HG02852 (cell line): ENCODE results near the gene SERPINB6.
"Not testable (repeated sequence)": the region's sequence is repeated elsewhere in the genome, so short reads cannot be mapped to it uniquely, and the experiment has no call there.

ENCODE experiments used
- ATAC-seq: cut with Tn5 transposase; IDR thresholded peaks from one replicate; pipeline ENCODE4 v1.9.1; 2021; ENCODE audit warnings: mild to moderate bottlenecking, moderate library complexity; ENCODE audit not compliant: unreplicated experiment

The SERPINB6 gene

GRCh38 chr6:2971420-2972218 lies at the start of gene SERPINB6:
Gene SERPINB6, minus strand, starts transcription at chr6:2971567. Its CDS starts 12,235 bp downstream, at chr6:2959332.
- no peak for ATAC-seq

- no peak for ATAC-seq
These were observed 48.5 kb upstream of the SERPINB6 start for GRCh38 chr6:3019749-3020320.

- ATAC-seq: no peak
These were observed 47.7 kb upstream of the SERPINB6 start for GRCh38 chr6:3019065-3019464.

- no peak for ATAC-seq
These were observed 45.9 kb upstream of the SERPINB6 start for GRCh38 chr6:3017304-3017703.

GRCh38 chr6:3016473-3017280 lies 45.3 kb upstream of the SERPINB6 start:
- ATAC-seq: no peak

DNA sequence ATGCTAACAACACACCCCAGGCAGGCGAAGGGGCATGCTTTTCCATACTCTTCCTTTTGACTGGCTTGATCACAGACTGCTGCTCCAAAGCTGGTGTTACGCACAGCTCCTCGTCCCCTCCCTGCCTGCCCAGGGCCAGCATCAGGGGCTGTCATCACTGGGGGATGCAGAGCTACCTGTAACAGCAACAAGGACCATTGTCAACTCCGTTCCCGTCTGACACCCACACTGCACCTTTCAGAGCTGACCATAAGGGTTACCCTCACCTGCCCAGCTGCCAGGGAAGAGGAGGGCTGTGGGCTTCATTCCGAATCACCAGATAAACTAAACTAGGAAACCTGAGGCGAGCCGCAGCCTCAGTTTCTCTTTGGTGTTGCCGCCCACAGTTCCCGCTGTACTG lies 43.8 kb upstream of the SERPINB6 start:
- ATAC-seq: no peak

GRCh38 chr6:3014675-3015066 lies 43.3 kb upstream of the SERPINB6 start:
- no peak for ATAC-seq

DNA sequence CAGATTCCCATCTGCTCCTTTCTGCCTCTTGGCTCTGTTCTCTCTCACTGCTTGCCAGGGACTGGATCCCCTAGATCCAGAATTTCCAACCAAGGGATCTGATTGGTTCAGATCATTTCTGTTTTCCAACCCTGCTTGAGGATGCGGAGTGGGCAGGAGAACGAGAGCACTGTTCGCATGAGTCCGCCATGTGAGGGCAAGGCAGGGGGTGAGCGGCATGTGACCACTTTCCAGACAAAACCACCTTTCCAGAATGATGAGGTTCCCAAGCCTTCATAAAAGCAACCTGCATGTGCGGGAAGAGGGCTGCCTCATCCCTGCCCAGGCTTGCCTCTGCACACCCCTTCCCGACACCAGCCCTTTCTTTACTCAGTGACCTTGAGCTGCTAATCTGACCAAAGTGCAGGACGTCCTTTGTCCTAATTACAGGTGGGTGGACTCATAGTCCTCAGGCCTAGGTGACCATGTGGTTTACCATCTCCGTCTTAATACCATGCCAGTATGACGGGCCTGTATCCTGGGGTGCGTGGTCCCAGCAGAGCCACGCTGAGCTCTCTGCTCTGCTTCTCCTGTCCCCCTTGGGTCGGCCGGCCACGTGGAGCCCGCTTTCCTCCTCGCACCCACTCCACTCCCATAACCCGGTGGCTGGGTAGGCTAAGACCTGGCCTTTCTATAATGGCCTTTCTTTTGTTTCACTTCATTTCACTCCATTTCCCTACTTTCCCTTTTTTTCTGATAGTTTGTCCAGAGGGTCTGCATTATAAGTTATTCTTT lies 42.7 kb upstream of the SERPINB6 start:
- ATAC-seq: no peak

GRCh38 chr6:3013486-3013885 lies 42.1 kb upstream of the SERPINB6 start:
- no peak for ATAC-seq

GRCh38 chr6:3011592-3011991 lies 40.2 kb upstream of the SERPINB6 start:
- no peak for ATAC-seq

GRCh38 chr6:3011158-3011557 lies 39.8 kb upstream of the SERPINB6 start:
- no peak for ATAC-seq

DNA sequence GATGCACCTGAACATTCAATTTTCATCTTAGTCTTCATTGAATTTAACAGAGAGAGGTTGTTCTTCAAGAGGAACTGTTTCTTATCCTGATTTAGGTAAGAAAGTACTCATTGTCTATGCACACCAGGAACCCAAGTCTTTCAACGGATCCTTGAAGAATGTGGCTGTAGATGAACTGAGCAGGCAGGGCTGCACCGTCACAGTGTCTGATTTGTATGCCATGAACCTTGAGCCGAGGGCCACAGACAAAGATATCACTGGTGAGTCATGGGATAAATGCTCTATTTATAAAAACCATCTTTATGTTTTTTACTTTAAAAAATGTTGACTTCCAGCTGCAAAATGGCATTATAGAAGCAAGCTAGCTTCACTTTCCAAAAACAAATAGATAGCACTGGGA lies 38.6 kb upstream of the SERPINB6 start:
- no peak for ATAC-seq

DNA sequence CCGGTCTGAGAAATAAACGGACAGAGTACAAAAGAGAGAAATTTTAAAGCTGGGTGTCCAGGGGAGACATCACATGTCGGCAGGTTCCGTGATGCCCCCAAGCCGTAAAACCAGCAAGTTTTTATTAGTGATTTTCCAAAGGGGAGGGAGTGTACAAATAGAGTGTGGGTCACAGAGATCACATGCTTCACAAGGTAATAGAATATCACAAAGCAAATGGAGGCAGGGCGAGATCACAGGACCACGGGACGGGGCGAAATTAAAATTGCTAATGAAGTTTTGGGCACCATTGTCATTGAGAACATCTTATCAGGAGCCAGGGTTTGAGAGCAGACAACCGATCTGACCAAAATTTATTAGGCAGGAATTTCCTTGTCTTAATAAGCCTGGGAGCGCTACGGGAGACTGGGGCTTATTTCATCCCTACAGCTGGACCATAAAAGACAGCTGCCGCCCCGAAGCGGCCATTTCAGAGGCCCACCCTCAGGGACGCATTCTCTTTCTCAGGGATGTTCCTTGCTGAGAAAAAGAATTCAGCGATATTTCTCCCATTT lies 37.4 kb upstream of the SERPINB6 start:
- not testable (repeated sequence) for ATAC-seq

GRCh38 chr6:3007571-3007970 lies 36.2 kb upstream of the SERPINB6 start:
- ATAC-seq: no peak

DNA sequence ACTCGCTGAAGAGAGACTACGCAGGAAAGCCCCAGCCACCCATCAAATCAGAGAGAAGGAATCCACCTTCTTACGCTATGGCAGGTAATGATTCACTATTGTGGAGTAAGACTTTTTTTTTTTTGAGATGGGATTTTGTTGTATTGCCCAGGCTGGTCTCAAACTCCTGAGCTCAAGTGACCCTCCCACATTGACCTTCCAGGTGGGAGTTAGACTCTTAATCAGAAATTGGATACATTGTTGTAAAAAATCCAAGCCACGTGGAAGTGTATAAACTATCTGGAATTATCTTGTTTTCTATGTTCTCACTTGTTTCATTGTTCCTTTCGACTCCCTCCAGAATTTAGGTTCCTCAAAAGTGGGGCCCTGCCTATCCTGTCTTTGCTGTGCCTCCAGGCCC lies 35.1 kb upstream of the SERPINB6 start:
- no peak for ATAC-seq

GRCh38 chr6:3005874-3006273 lies 34.5 kb upstream of the SERPINB6 start:
- no peak for ATAC-seq

DNA sequence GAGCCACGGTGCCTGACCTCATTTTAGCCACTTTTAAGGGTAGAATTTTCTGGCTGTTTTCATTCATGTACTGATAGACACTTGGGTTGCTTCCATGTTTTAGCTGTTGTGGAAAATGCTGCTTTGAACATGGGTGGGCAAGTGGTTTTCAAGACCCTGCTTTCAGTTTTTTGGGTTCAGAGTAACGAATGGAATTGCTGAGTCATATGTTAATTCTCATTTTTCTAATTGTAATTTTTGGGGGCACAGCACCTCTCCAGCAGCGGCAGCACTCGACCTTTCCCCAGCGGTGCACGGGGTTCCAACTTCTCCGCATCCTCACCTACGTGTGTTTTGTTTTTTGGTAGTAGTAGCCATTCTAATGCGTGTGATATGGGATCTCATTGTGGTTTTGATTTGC lies 33.7 kb upstream of the SERPINB6 start:
- no peak for ATAC-seq

DNA sequence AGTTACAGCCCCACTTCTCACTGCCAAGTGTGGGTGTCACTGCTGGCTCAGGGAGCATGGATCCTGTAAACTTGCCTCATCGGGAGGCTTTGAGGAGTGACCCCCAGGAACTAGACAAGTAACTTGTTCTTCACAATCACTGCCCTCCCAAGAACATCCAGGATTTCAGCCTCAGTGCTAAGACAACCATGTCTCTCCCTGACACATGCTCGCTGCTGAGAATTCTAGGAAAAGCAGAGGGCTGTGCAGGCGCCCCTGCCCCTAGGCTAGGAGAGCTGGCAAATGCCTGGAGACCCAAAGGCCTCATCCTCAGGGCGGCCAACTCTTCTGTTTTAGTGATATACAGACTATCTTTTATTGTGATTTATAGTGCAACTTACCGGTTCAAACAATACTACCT lies 31.9 kb upstream of the SERPINB6 start:
- not testable (repeated sequence) for ATAC-seq

DNA sequence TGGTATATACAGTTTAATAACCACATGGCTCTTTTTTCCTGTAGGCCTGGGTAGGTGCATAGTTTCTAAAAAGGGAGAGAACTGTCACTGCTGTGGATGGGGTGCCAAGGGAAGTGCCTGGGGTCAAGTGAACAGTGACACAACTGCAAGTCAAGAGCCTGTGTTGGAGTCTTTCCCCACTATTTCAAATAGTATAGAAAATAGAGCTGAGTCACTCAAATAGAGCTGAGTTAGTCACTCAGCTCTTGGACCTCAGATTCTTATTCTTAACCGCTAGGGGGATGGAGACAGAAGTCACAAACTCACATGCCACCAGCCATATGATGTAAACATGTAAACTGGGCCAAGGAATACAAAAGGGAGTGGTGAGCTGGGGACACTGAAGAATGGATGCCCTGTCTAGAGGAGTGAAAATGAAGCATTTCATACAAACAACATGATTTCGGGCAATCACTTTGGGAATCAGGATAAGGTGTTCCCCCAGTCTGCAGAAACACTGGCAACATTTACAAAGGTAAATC lies 30.5 kb upstream of the SERPINB6 start:
- no peak for ATAC-seq

DNA sequence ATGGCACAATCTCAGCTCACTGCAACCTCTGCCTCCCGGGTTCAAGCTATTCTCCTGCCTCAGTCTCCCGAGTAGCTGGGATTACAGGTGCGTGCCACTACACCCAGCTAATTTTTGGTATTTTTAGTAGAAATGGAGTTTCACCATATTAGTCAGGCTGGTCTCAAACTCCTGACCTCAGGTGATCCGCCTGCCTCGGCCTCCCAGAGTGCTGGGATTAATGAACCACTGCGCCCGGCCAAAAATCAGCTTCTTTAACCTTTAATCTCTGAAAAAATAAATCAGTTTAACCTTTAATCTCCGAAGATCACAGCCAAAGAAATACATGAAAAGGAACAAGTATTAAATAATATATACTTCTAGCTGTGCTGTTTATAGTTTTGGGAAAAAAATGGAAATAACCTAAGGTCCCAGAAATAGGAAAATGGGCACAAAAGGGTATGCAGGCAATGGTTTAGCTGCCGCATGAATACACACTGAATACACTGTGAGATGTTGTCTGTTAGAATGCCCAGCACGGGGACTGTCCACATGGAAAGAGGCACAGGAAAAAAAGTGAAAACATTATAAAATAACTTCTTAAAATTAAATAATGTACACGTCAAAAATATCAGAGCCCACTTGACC lies 29.9 kb upstream of the SERPINB6 start:
- no peak for ATAC-seq
